NOMO-1 treated with dmso at 0.1 percent for 144 hours (cell line): ENCODE data around the gene TMTC2.
"Not testable (repeated sequence)": the region's sequence is repeated elsewhere in the genome, so short reads cannot be mapped to it uniquely, and the experiment has no call there.

Experiments
- DNase-seq: peaks from one replicate; lab custom pipeline; 2025; ENCODE audit not compliant: unreplicated experiment; lab: John Stamatoyannopoulos, UW

Gene TMTC2

DNA sequence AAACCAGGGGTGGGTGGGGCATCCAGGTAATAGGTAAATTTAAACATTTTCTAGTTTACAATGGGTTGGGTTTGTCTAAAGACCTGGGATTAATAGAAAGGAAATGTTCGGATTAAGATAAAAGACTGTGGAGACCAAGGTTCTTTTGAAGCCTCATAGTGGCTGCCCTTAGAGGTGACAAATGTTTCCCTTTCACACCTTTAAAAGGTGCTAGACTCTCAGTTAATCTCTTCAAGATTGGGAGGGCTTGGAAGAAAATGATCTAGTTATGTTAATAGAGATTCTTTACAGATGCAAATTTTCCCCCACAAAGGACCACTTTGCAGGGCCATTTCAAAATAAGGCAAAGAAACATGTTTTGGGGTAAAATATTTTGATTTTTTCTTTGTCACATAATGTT is 39.0 kb downstream of the TMTC2 start:
- no peak for DNase-seq

DNA sequence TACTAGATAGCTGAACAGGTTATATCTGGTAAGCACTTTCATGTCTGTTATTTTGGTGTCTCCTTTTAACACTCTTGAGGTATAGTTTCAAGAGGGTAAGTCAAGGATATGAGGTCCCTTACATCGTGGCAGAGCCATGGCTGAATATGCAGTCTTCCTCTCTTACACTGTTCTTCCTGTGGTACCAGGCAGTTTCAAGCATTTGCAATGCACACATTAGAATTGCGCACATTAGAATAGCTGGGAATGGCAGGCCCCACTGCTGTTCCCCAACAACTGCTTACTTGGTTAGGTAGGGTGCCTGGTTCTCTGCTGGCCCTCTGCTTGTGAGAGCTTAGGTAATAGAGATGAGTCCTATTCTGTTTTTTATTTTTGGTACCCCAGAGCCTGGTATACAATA is 41.2 kb downstream of the TMTC2 start:
- no peak for DNase-seq

DNA sequence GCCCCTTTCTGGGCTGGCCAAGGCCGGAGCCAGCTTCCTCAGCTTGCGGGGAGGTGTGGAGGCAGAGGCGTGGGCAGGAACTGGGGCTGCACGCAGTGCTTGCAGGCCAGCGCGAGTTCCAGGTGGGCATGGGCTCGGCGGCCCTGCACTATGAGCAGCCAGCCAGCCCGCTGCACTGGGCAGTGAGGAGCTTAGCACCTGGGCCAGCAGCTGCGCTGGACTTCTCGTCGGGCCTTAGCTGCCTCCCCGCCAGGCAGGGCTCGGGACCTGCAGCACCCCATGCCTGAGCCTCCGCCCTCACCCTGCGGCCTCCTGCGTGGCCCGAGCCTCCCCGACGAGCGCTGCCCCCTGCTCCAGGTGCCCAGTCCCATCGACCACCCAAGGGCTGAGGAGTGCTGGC is 42.0 kb downstream of the TMTC2 start:
- no peak for DNase-seq

DNA sequence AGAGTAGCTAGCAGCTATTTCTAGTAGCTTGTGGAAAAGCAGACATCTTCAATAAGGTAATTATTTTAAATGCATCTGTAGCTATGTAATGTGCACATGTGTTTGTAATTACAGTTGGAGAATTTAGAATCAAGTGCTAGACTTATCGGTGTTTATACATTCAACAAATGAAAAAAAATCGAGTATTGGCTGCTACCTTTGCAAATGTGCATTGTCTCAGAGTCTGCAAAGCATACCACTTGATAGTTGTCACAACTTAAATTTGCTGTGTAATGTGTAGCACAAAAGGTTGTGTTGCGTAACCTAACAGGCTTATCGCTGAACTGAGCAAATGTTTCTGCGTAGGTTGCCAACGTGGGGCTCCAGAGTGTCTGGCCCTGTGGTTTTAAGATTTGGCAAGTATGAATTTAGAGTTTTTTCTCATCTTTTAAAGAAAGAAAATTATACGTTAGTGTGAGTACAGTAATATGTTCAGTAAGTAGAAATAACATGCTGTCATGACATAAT is 44.3 kb downstream of the TMTC2 start:
- DNase-seq, result no peak

DNA sequence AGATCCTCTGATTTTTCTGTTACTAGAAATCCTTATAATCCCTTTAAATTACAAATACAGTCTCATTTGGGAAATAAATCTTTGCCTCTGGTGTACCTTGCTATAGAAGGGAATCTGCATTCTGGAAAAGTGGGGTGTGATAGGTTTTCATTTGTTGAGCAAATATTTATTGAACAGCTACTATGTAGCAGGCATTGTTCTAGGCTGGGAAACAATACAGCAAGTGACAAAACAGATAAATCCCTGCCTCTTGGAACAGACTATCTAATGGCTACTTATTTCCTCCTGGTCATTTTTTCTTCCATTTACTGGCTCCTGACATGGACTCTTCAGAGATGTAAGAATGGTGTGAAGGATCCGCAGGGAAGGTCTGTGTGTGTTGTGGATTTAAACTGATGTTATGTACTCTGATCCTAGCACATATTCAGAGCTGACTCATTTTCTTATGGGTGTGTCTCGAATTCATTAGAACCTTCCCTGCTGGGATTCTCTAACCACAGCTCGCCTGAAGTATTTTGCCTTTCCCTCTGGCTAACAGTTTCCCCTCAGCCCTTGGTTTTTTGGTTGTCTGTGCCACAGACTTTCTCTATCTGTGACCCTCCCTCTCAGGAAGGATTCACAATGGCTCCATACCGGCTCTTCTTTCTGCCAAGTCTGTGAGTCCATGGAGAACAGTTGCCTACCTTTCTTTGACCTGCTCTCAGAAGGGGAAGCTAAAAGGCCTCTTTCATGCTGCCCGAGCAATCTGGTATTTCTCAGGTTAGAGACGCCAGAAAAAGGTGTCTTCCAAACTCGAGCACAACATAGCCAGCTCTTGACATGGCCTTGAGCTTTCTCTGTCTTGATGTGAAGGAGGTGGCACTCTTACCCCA is 53.7 kb downstream of the TMTC2 start:
- DNase-seq, result no peak

DNA sequence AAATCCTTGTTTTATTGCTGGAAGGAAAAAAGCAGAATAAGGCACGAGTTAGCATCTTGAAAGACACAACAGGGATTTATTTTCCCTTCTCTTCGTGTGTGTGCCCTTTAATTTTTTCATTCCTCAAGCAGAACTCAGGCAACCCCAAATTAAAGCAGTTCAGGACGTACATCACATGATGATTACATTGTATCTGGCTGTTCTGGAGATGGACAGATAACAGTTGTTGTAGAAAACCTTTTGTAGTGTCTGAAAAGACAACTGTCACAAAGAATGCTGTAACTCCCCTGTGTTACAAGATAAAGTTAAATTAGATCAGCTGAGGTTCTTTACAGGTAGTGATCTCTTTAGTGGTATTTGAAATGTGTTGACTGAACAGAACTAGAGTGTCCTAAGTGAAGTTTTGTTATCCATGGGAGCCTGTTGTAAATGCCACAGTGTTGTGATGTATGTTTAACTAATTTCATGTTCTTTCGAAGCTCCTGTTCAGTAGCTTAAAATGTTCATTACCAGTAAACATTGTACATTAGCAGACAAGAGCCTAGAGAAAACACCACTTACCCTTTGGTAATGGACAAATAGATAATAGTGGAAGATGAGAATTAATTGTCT is 58.5 kb downstream of the TMTC2 start:
- no peak for DNase-seq

DNA sequence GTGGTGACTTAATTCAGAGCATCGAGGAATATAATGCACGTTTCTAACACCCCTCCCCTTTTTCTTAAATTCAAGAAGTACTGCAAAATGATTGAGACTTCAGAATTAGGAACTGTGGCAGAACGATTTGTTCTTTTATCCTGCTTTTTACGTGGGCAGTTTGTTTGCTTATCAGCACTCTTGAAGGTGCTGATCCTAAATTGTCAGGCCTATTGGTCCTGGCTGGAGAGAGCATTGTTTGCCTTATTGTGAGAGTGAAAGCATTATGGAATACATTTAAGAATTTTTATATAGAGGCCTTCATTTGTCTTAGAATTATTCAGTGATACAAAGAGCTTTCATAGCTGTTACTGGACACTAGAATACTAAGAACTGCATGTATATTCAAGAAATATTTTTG is 59.1 kb downstream of the TMTC2 start:
- no peak for DNase-seq

DNA sequence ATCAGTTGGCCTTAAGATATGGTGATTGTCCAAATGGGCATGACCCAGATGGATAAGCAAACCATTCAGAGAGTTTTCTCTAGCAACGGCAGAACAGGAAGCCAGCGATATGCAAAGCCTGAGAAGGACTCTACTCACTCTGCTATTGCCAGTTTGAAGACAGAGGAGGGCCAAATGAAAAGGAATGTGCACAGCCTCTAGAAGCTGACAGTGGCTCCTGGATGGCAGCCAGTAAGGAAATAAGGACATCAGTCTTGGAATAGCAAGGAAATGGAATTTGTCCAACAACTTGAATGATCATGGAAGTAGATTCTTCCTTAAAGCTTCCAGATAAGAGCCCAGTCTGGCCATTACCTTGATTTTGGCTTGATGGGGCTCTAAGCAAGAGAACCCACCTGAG is 60.0 kb downstream of the TMTC2 start:
- no peak for DNase-seq

DNA sequence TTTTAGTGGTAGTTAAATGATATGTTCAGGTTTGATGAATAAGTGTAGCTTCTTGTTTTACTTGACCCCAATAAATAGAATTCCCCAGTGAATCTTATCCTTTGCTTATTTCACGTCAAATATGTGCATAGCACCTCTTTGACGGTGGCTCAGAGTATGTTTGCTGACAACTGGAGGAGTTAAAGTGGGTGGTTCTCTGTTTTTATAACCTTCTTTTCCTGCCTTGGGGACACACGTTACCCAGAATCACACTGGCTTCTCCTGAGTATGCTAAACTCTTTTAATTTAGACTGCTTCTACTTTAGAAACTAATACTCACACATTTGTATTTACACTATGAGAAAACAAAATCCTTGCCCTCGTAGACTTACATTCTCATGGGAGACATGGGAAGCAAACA is 62.3 kb downstream of the TMTC2 start:
- DNase-seq, result no peak

DNA sequence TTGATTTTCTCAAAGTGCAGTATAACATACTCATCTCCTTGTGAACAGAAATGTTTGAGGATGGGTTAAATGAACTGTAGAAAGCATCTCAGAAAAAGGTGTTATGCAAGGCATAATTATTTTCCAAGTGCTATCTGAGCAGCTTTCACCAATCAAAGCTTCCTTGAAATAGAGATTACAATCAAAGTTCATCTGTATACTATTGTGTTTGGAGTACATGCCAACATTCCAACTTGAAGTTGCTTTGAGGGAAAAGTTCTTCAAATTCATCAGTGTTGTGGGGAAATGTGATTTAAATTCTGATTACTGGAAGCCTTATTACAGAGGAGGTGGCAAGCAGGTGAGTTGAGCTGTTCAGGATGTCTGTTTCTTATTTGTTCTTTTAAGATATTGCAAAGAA is 68.2 kb downstream of the TMTC2 start:
- no peak for DNase-seq

DNA sequence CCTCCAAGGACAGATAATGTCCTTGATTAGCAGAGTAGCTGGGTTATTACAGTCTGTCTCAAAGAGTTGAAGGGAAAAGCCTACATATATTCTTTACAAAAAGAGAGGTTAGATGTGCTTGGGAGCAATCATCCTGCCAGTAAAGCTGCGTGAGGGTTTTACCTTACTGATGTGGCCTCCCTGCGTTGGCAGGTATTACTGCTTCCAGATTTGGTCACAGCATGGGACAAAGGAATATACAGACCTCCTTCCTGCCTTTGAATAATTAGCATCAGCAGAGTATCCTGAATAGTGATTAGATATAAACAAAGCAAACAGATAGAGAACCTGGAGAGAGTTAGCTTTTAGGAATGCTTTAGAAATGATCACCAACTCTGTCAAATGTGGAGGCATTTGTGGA is 69.6 kb downstream of the TMTC2 start:
- no peak for DNase-seq

DNA sequence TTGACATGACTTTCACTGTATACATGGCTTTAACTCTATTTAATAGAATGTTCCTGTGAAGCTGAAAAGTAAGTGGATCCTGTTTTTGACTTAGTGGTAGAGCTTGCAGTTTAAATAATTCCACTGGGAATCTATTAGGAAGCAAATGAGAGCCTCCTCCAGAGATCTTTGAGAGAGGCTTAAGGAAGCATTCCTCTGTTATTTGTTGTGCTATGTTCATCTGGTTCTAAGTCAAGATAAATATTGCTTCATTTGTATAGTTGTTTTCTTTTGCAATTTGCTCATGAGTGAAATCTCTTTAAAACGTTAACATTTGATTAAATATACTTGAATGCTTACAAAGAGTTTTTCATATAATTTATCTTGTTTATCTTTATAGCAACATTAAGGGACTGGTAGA is 70.4 kb downstream of the TMTC2 start:
- DNase-seq, result no peak

DNA sequence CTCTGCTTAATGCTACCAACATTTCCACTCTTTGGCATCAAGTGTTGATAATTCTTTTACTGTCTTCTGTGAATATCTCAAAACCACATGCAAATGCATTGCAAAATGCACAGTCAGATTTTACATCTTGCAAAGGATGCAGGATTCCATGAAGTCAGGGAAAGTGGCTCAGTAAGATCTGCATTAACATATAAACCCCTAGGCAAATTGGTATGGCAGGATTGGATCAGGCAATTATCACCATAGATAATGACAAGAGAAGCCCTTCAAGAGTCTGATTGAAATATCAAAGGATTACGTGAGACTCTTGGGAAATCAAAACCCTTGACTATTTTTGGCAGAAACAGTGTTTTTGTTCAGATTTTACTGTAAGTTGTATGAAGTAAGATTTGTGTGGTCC is 71.0 kb downstream of the TMTC2 start:
- DNase-seq, result no peak

DNA sequence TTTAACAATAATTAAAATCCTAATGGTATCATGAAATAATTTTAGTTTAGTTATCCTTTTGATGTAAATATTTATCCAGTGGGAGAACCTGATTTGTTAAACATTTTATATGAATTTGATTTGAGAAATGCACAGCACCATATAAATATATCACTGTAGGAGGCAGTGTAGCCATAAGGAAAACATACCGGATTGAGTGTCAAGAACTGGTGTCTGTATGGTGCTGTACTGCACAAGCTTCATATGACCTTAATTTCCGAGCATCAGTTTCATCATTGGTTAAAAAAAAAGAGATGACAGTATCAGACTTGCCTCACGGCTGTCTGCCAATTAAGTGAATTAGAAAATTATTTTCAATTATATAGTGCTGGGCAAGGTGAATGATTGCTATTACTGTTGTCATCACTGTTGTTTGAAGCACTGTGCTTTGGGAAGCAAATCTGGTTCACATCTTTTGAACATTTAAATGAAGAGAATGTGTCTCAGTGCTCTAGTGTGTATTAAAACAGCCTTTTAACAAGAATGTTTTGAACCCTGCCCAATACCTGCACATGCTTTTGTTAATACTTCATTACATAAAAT is 72.1 kb downstream of the TMTC2 start:
- DNase-seq, result no peak

DNA sequence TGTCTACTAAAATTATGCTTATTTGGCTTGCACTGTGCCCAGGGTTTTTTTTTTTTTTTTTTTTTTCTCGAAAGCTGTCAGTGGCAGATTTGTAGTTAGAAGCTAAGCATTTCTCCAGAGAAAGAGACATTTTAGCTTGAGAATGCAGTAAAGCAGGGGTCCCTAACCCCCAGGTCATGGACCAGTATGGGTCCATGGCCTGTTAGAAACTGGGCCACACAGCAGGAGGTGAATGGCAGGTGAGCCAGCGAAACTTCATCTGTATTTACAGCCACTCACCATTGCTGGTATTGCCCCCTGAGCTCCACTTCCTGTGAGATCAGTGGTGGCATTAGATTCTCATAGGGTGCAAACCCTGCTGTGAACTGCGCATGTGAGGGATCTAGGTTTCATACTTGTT is 73.7 kb downstream of the TMTC2 start:
- DNase-seq, result no peak

DNA sequence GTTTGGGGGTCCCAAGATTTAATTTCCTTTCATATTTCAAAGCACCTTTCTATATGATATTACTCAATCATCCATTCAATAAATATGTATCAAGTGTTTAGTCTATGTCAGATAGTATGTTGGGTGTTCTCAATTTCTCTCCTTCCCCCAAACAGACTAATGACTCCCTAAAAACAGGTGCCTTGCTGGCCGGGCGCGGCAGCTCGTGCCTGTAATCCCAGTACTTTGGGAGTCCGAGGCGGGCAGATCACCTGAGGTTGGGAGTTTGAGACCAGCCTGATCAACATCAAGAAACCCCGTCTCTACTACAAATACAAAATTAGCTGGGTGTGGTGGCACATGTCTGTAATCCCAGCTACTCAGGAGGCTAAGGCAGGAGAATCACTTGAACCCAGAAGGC is 78.5 kb downstream of the TMTC2 start:
- not testable (repeated sequence) for DNase-seq

DNA sequence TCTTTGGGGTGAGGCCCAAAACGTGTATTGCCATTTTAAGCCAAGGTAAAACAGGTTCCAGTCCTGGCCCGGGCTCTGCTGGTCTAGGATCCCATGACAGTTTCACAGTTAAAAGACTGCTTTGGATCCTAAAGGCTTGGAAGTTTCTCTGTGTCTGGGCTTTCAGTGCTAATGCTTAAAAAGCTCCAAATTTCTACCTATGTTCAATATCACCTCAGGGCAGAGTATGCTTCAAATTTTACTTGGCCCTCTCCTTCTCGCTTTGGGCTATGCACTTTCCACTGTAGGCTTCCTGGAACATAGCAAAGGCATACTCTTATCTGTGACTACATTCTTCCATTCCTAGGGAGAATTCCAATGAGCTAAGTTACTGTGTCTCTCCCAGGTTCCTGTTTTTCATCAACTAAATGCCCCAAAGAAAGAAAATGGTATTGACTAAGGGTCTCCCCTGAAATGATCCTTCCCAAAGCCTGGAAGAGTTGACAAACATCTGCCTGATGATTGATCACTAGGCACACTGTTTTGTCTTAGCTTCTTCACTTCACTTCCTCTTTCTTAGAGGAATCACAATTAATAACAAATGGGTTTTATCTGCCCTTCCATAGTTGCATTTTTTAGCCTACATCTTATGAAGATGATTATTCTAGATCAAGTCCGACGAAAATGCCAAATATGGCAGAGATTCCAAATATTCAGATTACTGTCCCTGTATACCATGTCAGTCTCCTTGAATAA is 79.4 kb downstream of the TMTC2 start:
- DNase-seq, result no peak

DNA sequence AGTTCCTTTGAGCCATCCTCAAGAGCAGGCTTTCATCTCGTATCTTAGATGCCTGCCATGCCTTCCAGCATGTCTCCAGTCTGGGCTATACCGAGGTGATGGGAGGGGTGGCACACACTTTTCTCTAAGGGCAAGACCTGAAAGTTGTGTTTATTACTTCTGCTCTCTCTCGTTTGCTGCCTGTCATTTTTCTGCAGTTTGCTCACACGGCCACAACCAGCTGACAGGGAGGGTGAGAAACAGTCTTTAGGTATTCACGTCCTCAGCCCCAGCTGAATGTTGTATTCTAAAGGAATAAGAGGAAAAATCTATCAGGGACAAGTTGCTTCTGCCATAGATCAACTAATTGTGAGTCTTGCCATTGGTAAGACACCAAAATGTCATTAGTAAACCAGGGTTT is 88.0 kb downstream of the TMTC2 start:
- no peak for DNase-seq

DNA sequence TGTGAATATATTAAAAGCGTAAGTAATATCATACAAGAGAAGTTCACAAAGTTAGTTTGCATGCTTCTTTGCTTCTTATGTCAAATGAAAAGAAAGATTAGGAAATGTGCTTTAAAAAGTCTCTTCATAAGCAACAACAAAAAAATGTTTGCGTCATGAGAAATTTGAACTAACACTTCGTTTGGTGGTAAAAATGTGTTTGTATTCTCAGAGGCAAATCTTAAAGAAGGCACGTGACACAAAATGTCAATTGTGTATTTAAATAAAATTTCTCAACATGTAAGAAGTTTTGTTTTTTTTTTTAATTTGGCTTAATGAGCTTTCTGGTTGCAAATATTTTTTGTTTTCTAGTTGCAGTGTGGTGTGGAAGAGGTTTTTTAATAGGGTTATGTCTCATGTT is 93.8 kb downstream of the TMTC2 start:
- no peak for DNase-seq

DNA sequence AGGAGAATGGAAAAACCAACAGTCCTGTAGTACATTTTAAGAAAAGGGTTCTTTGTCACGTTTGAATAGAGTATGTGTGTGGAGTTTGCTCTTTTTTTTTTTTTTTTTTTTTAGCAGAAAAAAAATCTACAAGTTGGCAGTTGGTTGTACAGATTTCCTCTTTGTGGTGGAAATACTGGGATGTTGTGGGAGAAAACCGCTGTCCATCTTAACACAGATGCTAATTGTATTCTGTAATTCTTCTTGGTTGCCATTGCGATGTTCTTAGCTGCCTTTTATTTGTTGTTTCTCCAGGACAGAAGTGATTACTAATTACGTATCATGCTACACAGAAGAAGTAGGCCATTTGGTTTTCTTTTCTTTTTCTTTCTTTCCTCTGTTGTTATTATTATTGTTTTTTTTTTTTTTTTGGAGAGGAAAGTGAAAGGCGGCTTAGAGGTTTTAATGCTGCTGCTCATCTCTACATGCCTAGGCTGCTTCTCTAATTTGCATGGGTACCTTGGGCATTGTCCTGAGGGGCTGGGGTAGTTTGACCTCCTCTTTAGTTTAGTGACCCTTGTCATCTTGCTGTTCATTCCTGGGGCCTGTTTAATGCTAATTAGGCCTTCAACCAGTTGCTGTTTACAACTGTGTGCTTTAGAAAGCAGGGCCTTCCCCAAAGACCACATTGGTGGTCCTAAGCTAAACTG is 94.7 kb downstream of the TMTC2 start:
- DNase-seq, result no peak

DNA sequence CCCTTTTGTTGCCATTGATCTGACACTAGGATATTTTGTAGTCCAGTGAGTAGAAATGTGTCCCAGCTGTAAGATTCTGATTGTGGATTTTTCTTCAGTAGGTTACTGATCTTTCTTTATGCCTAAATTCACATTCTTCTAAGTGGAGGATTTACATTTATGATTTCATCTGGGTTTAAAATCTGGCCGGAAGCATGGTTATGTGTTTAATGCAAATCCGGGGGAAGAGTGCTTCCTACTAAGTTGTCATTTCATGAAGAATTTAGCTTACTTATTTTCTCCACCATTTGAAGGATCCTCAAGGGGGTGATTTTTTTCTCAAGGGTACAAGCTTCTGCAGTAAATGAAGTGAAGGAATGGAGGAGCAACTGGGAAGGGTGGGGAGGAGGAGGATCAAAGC is 96.7 kb downstream of the TMTC2 start:
- DNase-seq, result no peak
